Femur (tissue), 1 donor: Measurements from ENCODE around the gene ARHGAP12.
"Not testable (repeated sequence)": the region's sequence is repeated elsewhere in the genome, so short reads cannot be mapped to it uniquely, and the experiment has no call there.

ENCODE experiments used
- DNase-seq: peaks from one replicate; pipeline ENCODE4 v3.0.0-alpha.2; 2017

Gene ARHGAP12

GRCh38 chr10:31924833-31925232 lies 3.8 kb downstream of the ARHGAP12 start:
- no peak for DNase-seq

GRCh38 chr10:31923389-31923788 lies 5.2 kb downstream of the ARHGAP12 start:
- DNase-seq, result no peak

GRCh38 chr10:31921031-31921430 lies 7.6 kb downstream of the ARHGAP12 start:
- no peak for DNase-seq

- DNase-seq, result no peak
Observed at GRCh38 chr10:31920538-31920937, 8.1 kb downstream of the ARHGAP12 start.

GRCh38 chr10:31918671-31919409 lies 9.8 kb downstream of the ARHGAP12 start:
- DNase-seq, result no peak

GRCh38 chr10:31914370-31914769 lies 14.3 kb downstream of the ARHGAP12 start:
- DNase-seq, result no peak

GRCh38 chr10:31912898-31913850 lies 15.5 kb downstream of the ARHGAP12 start:
- no peak for DNase-seq

- no peak for DNase-seq
Observed at GRCh38 chr10:31912289-31912688, 16.3 kb downstream of the ARHGAP12 start.

- no peak for DNase-seq
Observed at GRCh38 chr10:31910016-31910415, 18.6 kb downstream of the ARHGAP12 start.

GRCh38 chr10:31908157-31908556 lies 20.5 kb downstream of the ARHGAP12 start:
- DNase-seq, result no peak

- DNase-seq, result no peak
Observed at GRCh38 chr10:31906039-31906438, 22.6 kb downstream of the ARHGAP12 start.

- no peak for DNase-seq
Observed at GRCh38 chr10:31905586-31905985, 23.0 kb downstream of the ARHGAP12 start.

GRCh38 chr10:31902625-31903024 lies 26.0 kb downstream of the ARHGAP12 start:
- no peak for DNase-seq

GRCh38 chr10:31897506-31897905 lies 31.1 kb downstream of the ARHGAP12 start:
- no peak for DNase-seq

- DNase-seq, result no peak
Observed at GRCh38 chr10:31896968-31897384, 31.7 kb downstream of the ARHGAP12 start.

GRCh38 chr10:31895722-31896121 lies 32.9 kb downstream of the ARHGAP12 start:
- not testable (repeated sequence) for DNase-seq

- DNase-seq, result no peak
Observed at GRCh38 chr10:31888442-31888841, 40.2 kb downstream of the ARHGAP12 start.

GRCh38 chr10:31887850-31888249 lies 40.8 kb downstream of the ARHGAP12 start:
- no peak for DNase-seq

GRCh38 chr10:31886885-31887284 lies 41.7 kb downstream of the ARHGAP12 start:
- DNase-seq, result no peak

GRCh38 chr10:31885971-31886370 lies 42.7 kb downstream of the ARHGAP12 start:
- no peak for DNase-seq

- no peak for DNase-seq
Observed at GRCh38 chr10:31884386-31884785, 44.2 kb downstream of the ARHGAP12 start.

- DNase-seq, result no peak
Observed at GRCh38 chr10:31883397-31883796, 45.2 kb downstream of the ARHGAP12 start.

GRCh38 chr10:31878486-31878885 lies 50.1 kb downstream of the ARHGAP12 start:
- no peak for DNase-seq
